ENCODE results near the gene PDE9A.

Gene PDE9A

DNA sequence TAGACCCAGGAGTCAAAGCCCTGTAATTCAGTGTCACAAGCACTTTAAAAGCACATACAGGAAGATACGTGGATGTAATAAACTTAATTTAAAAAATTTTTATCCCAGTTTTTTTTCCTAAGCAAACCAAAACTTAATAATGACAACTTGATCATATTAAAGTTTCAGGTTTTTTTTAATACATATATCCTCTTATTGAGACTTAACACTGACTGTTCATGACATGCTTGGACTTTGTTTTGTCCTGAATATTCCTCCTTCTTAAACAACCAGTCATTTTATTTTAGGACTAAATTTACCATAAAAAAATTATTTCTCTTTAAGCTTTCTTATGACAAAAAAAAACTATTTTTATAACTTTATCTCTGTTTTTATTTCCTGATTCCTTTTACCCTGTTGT is 161.8 kb downstream of the PDE9A start:
- peaks cover 22% of the 10 kb centered on the region for H3K36me3 Mint-ChIP-seq (ENCODE audit: low read depth)
- peaks cover 9% of the 10 kb centered on the region for H3K4me1 Mint-ChIP-seq
- DNase-seq = no peak
- no peak overlapping the region for H3K27ac Mint-ChIP-seq
- H3K4me3 Mint-ChIP-seq = no peak overlapping the region
- H3K9me3 Mint-ChIP-seq = peaks cover 56% of the 10 kb centered on the region
- H3K27me3 Mint-ChIP-seq (ENCODE audit: low read depth, poor library complexity) = peaks cover 5% of the 10 kb centered on the region
- TF ChIP-seq, protein P1, sequence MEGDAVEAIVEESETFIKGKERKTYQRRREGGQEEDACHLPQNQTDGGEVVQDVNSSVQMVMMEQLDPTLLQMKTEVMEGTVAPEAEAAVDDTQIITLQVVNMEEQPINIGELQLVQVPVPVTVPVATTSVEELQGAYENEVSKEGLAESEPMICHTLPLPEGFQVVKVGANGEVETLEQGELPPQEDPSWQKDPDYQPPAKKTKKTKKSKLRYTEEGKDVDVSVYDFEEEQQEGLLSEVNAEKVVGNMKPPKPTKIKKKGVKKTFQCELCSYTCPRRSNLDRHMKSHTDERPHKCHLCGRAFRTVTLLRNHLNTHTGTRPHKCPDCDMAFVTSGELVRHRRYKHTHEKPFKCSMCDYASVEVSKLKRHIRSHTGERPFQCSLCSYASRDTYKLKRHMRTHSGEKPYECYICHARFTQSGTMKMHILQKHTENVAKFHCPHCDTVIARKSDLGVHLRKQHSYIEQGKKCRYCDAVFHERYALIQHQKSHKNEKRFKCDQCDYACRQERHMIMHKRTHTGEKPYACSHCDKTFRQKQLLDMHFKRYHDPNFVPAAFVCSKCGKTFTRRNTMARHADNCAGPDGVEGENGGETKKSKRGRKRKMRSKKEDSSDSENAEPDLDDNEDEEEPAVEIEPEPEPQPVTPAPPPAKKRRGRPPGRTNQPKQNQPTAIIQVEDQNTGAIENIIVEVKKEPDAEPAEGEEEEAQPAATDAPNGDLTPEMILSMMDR (IDR thresholded peaks at IDR 0.05) = no peak

DNA sequence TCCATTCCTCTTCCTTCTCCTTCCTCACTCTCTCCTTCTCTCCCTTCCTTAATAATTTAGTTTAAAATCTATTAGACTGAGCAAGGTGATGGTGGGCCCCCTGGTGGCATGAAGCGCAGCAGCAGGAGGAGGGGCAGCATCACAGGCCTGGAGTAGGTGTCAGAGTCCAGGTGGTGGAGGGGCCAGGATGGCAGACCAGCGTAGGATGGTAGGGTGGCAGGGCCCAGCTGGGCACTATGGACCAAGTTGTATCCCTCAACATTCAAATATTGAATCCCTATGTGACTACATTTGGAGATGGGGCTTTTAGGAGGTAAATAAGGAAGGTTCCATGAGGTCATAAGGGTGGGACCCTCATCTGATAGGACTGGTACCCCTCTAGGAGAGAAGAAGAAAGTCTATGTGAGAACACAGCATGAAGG is 164.9 kb downstream of the PDE9A start:
- no peaks in the 10 kb centered on the region for H3K4me1 Mint-ChIP-seq
- TF ChIP-seq, protein P1 (IDR thresholded peaks at IDR 0.05) = peak; percentile 55
- DNase-seq = peak; percentile 30
- no peaks in the 10 kb centered on the region for H3K27me3 Mint-ChIP-seq (ENCODE audit: low read depth, poor library complexity)
- H3K4me3 Mint-ChIP-seq = no peak overlapping the region
- no peak overlapping the region for H3K27ac Mint-ChIP-seq
- H3K36me3 Mint-ChIP-seq (ENCODE audit: low read depth) = peaks cover 16% of the 10 kb centered on the region
- H3K9me3 Mint-ChIP-seq = peaks cover 48% of the 10 kb centered on the region

DNA sequence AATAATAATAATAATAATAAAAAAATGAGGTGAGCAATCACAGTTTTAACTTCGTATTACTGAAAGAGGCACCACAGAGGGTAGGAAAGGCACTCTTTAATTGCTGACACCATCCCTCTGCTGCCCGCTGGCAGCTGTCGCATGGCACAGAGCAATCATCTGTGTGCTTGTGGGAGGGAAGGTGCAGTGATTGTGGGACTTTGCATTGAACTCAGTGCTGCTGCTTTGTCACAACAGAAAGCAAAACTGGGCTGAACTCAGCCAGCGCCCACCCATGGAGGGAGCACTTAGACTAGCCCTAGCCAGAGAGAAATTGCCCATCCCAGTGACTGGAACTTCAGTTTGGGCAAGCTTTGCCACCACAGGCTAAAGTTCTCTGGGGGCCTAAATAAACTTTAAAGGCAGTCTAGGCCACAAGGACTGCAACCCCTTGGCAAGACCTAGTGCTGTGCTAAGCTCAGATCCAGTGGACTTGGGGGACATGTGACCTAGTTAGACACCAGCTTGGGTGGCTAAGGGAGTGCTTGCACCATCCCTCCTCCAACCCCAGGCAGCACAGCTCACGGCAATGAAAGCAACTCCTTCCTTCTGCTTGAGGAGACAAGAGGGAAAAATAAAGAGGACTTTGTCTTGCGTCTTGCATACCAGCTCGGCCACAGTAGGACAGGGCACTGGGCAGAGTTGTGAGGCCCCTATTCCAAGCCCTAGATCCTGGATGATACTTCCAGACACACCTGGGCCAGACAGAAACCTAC is 166.6 kb downstream of the PDE9A start:
- H3K9me3 Mint-ChIP-seq = peaks cover 32% of the 10 kb centered on the region
- no peak overlapping the region for H3K4me3 Mint-ChIP-seq
- H3K27me3 Mint-ChIP-seq (ENCODE audit: low read depth, poor library complexity) = no peaks in the 10 kb centered on the region
- DNase-seq = no peak
- TF ChIP-seq, protein P1 (IDR thresholded peaks at IDR 0.05) = no peak
- no peaks in the 10 kb centered on the region for H3K4me1 Mint-ChIP-seq
- H3K36me3 Mint-ChIP-seq (ENCODE audit: low read depth) = peaks cover 11% of the 10 kb centered on the region
- no peak overlapping the region for H3K27ac Mint-ChIP-seq

DNA sequence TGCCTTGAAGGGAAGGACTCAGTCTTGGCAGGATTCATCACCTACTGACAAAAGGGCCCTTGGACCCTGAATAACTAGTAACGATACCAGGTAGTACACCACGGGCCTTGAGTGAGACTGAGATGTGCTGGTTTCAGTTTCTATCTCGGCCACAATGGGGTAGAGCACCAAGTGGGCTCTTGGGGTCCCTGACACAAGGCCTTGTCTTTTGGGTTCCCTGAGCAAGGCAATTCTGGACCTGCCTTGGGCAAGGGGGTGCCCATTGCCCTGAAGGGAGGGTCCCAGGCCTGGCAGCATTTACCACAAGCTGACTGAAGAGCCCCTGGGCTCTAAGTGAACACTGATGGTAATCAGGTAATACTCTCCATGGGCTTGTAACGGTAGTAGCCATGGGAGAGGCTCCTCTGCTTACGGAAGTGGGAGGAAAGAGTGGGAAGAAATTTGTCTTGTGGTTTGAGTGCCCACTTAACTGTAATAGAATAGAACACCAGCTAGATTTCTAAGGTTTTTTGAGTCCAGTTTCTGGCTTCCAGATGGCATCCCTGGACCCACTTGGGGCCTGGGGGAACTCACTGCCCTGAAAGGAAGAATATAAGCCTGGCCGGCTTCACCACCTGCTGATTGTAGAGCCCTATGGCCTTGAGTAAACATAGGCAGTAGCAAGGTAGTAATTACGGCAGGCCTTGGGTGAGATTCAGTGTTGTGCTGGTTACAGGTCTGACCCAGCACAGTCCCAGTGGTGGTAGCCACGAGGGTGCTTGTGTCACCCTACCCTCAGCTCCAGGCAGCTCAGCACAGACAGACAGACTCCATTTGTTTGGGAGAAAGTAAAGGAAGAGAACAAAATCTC is 167.4 kb downstream of the PDE9A start:
- peaks cover 5% of the 10 kb centered on the region for H3K27me3 Mint-ChIP-seq (ENCODE audit: low read depth, poor library complexity)
- peaks cover 31% of the 10 kb centered on the region for H3K9me3 Mint-ChIP-seq
- no peak for DNase-seq
- H3K4me1 Mint-ChIP-seq = no peaks in the 10 kb centered on the region
- TF ChIP-seq, protein P1 (IDR thresholded peaks at IDR 0.05) = no peak
- H3K27ac Mint-ChIP-seq = no peak overlapping the region
- H3K4me3 Mint-ChIP-seq = no peak overlapping the region
- peaks cover 10% of the 10 kb centered on the region for H3K36me3 Mint-ChIP-seq (ENCODE audit: low read depth)

All from nephron progenitor cell (in vitro differentiated cells).